HG03571 (cell line): Measurements from ENCODE around the gene ERCC2.

Experiments
- ATAC-seq: cut with Tn5 transposase; IDR thresholded peaks from one replicate; pipeline ENCODE4 v1.9.1; 2021; ENCODE audit not compliant: unreplicated experiment

ERCC2 gene

DNA sequence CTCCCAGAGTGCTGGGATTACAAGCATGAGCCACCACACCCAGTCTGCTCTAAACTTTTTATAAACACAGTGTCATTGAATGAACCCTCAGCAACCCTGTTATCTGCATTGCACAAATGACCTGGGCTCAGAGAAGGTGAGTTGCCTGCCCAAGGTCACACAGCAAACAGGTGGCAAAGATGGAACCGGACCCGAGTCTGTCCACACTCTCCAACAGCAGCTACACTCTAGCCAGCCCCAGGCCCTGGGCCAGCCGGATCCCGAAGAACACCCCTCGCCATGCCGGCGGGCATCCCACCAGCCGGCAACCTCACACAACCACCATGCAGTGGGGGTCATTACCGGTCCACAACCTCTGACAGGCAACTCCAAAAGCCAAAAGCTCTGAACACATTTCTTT, 14.5 kb downstream of the ERCC2 start:
- no peak for ATAC-seq

DNA sequence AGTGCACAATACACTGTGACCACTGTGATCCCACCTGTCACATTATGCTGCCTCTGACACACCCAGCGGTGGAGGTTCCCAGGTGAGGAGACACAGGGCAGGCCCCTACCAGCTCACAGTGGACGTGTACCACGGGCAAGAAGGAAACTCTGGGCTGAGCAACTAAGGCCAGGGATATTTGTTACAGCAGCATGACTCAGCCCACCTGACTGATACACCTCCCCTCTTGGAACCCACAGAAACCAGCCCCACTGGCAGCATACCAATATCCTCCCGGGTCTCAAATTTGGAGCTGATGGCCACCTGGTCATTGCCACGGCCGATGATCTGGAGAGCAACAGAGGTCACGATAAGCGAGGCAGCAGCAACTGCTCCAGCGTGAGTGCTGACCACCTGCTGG, 15.0 kb downstream of the ERCC2 start:
- no peak for ATAC-seq

DNA sequence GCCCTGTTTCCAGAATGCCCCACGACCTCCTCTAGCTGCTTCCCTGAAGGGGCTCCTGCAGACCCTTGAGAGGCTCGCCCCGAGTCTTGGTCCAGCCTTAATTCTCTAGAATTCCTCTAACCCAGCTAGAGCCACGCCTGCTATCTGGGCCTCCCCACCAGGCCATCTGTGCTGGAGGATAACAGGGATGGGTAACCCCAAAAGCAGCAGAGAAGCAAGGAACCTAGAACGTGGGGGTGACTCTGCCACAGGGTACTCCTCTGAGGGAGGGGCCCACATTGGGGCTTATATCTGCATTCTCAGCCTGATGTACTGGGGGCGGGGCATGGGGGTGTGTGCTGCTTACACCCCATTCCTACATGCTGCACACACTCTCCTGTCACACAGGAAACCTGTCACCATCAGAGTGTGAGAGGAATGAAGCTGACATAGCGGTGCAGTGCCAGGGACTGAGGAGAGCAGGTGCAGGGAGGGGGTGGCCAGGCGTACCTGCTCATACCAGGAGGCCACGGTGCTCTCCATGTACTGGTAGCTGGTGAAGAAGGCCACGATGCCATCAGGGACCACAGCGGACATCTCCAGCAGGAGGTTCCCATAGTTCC, 16.0 kb downstream of the ERCC2 start:
- ATAC-seq = no peak

DNA sequence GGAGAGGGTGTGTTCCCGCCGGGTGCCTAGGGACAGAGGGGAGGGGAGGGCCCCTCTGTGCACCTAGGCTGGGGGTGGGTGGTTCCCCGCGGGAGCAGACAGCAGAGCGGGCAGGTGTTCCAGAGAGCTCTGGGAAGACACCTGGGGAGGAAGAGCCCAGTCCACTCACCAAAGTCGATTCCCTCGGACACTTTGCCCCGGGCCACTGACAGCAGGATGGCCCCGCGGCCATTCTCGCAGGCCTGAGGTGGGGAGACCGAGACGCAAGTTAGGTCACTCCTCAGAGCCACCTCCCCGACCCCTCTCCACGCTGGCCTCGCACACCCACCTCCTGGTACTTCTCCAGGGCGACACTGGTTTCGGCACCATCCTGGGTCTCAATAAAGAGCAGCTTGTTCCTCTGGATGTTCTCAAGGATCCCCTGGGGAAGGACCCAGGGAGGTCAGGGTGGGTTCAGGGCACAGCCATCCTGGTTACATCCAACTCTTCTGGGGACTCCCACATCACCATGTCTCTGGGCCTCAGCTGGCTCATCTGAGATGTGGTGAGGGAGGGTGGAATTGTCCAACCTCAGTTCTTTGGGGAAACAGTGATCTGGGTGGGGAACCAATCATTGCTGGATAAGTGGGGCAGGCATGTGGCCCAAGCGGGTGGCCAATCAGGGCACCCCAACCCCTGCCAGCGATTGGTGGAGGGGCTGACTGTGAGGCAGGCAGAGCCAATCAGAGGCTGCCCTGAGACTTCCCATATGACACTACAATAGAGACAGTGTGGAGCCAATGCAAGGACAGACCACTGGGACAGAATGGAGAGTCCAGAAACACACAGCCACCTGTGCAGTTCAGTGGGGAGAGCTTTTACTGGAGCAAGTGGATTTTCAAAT, 17.2 kb downstream of the ERCC2 start:
- no peak for ATAC-seq

DNA sequence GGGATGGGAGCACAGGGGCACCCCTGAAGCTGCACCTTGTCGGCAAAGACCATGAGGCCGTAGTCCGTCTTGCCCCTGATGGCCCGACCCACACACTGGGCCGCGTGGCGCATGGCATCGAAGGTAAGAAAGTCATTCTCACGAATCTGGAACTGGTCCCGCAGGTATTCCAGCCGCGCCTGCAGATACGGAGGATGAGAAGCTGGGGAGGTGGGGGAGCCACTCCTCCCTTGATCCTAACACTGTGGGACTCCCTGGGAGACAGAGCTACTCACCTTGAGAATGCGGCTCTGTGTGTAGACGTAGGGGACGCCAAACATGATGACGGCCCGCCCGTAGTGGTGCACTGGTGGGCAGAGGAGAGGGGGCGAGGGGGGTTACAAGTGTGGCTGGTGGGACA, 17.9 kb downstream of the ERCC2 start:
- no peak for ATAC-seq

DNA sequence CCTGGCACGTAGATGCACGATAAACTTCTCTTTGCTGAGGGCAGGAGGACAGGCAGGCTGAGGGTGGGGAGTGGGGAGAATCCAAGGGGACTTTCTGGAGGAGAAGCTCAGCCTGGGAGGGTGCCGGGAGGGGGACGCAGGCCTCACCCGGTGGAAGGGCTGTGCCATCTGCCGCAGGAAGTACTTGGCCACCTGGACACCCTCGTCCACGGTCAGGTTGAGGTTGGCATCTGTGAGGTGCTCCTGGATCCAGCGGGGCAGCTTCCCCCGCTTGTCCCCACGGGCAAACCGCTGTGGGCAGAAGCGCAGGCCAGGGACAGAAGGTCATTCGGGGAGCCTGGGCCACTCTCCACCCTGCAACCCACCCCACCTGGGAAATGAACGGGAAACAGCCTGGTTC, 18.3 kb downstream of the ERCC2 start:
- no peak for ATAC-seq

DNA sequence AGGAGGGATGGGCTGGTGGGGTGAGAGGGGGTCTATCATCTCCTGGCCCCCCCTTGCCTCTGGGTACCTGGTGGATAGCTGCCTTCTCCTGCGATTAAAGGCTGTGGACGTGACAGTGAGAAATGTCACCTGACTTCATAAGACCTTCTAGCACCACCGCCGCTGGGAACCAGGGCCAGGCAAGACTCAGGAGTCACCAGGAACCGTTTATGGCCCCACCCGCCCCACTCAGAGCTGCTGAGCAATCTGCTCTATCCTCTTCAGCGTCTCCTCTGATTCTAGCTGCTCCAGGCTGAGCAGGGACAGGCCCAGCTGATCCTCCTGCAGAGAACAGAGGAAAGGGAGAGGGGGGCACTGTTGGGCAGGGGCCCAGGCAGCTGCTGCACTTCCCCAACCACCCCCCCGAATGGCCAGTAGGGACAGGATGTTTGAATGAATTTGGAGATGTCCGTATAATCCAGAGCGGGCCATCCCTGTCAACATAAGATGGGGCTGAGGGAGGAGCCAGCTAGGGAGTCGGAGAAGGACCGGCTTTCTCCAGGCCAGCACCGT, 18.9 kb downstream of the ERCC2 start:
- ATAC-seq = no peak

DNA sequence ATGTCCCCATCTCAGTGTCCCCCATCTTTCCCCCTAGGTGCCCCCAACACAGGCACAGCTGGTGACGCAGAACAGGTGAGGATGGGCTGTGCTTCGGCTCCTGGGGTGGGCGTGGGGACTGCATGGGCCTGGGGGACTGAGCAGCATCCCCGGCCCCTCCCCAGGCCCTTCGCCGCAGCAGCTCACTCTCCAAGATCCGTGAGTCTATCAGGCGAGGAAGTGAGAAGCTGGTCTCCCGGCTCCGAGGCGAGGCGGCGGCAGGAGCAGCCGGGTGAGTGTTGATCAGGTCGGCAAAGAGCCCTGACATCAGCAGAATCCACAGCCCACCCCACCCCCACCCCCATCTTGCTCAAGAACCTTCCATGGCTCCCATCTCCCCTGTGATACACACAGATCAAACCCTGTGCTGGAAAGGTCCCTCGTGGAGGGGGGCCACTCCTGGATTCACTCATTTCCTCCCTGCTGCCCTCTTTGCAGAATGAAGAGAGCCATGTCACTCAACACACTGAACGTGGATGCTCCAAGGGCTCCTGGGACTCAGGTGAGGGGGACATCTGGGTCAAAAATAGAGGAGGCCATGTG, 19.8 kb downstream of the ERCC2 start:
- no peak for ATAC-seq

DNA sequence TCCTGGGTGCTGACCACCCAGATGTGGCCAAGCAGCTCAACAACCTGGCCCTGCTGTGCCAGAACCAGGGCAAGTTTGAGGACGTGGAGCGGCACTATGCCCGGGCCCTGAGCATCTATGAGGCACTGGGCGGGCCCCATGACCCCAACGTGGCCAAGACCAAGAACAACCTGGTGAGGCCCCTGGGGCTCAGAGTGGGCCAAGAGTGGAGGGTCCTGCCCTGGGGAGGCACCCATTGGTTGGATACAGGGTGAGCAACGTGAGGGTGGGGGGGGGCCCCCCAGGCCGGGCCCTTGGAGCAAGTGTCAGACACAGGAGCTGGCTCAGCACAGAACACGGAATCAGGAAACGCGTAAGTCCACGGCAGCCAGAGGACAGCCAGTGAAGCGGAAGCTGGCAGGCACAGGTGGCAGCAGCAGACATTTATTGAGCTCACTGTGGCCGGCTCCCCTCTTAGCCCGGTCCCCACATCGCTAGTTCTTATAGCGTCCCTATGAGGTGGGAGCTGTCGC, 20.9 kb downstream of the ERCC2 start:
- ATAC-seq = no peak

DNA sequence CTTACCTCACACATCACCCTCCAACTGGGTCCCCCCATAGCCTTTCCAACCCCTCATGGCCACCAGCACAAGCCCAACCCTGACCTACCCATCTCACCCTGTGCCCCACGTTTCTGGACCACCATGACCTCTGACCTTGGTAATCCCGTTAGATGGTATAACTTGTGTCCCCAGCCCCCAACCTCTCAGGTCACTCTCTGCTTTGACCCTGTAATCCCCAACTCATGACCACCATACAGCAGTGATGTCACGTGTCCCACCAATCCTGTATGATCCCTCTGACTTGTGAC, 21.3 kb downstream of the ERCC2 start:
- ATAC-seq = no peak

DNA sequence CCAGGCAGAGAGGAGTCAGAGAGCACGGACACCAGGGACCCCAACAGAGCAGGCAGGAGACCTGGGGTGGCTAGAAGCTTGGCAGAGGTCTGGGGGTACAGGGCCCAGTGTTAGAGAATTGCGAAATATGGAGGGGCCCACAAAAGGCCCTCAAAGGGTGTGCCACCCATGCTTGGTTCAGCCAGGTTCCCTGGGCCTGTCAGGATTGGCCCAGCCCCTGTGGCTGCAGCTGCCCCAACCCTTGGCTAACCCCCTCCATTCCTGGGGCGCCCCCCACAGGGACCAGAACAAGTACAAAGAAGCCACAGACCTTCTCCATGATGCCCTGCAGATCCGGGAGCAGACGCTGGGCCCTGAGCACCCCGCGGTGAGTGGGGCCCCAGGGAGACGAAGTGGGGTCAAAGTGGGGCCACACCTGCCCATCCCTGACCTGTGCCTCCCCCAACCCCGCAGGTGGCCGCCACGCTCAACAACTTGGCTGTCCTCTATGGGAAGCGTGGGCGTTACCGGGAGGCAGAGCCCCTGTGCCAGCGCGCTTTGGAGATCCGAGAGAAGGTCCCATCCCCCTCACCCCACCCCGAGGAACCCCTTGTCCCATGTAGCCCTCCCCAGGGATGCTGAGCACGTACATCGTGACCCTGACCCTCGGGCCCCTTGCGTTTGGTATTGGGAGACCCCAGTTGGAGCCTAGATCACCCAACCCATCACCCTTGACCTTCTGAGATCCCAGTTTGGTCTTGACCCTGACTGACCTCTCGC, 21.8 kb downstream of the ERCC2 start:
- ATAC-seq = no peak

DNA sequence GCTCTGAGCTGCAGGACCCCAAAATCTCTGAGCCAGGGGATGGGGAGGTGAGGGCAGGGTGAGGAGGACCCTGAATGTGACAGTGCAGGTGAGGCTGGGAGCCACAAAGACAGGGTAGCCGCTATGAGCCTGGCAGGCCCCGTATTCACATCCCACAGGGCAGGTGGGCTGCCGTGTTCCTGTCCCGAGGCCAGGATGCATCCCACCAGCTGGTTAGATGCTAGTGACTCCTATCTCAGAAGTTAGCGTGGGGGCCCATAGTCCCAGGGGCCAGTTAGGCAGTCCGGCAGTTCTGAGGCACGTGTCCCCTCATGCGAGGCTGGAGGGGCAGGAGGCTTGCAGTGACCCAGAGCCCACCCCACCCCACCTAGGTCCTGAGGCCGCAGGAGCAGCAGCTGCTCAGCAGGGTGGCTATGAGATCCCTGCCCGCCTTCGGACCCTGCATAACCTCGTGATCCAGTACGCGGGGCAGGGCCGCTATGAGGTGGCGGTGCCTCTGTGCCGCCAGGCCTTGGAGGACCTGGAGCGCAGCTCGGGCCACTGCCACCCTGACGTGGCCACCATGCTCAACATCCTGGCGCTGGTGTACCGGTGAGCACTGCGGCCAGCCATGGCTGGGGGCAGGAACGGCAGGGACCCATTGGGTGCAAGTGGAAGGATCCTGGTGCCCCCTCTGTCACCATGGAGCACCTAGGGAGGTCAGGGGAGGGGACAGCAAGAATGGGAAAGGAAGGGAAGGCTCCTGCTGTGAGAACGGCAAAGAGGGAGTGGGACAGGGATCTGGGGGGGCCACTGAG, 22.6 kb downstream of the ERCC2 start:
- ATAC-seq = no peak

DNA sequence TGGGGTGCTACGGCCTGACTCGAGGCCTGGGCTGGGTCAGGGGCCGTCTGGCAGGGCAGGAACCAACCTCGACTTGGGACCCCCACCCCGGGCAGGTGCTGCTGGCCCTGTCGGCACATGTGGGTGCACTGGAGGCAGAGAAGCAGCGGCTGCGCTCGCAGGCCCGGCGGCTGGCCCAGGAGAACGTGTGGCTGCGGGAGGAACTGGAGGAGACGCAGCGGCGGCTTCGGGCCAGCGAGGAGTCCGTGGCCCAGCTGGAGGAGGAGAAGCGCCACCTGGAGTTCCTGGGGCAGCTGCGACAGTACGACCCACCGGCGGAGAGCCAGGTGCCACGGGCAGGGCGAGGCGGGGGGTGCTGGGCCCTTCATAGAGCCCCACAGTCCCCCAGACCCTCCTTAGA, 23.9 kb downstream of the ERCC2 start:
- no peak for ATAC-seq

DNA sequence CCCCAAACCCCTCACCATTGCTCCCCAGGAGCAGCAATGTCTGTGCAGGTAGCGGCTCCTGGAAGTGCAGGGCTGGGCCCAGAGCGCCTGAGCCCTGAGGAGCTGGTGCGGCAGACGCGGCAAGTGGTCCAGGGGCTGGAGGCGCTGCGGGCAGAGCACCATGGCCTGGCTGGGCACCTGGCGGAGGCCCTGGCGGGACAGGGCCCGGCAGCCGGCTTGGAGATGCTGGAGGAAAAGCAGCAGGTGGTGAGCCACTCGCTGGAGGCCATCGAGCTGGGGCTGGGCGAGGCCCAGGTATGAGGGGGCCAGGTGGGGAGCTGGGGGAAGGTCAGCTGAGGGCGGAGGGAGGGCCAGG, 24.9 kb downstream of the ERCC2 start:
- ATAC-seq = no peak

DNA sequence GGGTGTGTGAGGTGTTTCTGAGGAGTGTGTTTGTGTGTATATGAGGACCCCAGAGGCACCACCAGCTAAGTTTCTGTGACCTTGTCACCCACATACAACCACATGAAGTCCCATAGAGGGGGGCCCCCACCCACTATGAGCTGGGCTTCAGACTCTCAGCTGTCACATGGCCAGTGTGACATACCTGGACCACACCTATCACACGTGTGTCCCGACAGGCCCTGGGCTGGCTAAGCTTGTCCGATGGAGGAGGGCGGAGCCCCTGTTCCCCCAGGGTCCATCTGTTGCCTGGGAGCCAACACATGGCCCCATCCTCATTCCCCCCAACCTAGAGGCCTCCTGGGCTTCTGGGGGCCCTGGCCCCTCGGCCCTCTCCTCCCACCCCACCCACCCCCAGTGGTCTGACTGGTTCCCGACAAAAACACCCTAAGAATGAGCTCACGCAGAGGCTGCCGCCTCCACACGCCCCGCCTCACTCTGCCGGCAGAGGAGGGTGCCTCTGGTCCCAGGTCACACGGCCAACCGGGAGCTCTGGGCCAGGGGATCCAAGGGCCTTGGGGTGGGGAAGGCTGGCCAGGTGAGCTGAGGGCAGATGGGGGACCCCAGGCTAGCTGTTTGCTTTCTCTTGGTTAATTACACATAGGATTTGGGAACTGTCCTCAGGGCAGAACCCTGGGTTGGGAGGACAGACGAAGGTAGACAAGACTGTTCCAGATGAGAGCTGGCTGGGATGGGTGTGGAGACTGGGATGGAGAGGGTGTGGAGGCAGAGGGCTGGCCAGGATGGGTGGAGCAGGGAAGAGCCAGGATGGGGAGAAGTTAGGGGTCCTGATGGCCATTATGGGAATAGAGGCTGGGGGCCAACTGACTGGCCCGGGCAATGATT, 25.5 kb downstream of the ERCC2 start:
- no peak for ATAC-seq

DNA sequence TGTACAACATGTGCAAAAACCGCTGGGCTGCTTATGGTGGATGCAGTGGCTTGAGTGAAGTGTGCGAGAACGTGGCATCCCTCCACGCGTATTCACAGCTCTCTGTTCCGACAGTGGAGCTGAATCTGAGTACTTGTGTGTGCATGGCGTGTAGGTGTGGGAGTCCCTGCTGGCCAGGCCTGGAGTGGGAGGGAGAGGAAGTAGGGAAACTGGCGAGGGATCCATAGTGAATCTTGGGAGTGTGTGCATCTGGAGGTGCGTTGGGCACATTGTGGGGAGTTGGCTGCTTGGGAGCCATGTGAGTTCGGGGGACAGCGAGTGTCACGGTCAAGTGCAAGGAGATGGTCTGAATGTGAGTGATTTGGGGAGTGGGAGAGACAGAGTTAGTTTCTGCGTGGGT, 27.5 kb downstream of the ERCC2 start:
- ATAC-seq = no peak

DNA sequence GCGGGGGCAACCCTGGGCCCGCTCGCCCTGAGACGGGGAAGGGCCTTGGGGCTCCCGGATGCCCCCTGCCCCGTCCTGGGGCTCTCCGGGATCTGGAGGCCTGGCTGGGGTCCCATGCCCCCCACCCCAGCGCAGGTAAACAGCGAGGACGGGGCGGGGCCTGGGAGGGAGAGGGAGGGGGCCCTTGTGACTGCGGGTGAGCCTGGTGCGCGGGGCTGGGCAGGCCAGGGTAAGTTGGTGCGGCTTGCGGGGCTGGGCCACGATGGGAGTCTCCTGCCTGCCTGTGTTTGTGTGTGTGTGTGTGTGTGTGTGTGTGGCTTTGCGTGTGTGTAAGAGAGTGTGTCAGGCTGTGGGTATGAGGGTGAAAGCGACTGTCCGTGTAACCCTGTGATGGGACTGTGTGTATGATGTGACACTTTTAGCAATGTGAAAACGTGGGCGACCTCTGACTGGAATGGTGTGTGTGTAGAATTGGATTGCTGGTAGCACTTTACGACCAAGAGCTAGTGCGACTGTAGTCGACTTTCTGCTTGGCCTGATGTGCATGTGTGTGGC, 29.4 kb downstream of the ERCC2 start:
- no peak for ATAC-seq

DNA sequence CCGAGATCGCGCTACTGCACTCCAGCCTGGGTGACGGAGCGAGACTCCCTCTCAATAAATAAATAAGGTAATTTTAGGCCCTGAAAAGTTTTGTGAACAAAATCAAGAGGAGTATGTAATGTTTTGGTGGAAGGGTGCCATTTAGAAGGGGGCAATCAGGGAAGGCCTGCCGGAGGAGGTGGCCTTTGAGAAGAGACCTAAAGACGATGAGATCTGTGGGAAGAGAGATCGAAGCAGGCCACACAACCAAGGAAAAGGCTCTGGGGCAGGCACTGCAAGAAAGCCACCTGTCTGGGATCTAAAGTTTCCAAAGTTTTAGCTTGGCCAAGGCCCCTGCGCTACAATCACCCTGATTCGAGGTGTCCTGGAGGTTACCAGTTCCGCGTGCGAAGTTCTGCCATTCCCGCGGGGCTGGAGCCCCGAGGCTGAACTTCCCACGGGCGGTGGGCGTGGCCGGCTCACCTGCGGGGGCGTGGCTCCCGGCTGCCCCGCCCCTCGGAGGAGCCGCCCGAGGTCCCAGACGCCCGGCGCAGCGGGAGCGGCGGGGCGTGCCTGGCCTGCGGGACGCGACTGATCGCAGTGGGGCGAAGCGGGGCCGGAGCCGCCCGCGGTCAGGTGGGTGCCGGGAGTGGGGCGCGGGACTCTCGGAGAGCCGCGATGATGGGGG, 30.0 kb downstream of the ERCC2 start, which contains the start of gene KLC3:
TSS of gene KLC3 (plus strand) at position 519 of the 667 bp plus-strand sequence. CDS start 4,792 bp downstream, outside the sequence.
- ATAC-seq = no peak

DNA sequence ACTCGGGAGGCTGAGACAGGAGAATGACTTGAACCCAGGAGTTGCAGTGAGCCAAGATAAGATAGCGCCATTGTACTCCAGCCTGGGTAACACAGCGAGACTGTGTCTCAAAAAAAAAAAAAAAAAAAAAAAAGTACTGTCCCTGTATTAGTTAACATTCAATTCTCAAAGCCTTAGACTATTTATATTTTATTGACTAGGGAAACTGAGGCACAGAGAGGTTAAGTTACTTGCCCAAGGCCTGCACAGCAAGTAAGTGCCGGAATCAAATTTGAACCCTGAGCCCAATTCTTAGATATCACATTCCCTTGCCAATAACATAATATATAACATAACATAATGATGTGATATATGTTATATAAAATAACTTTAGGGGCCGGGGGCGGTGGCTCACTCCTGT, 30.7 kb downstream of the ERCC2 start:
- no peak for ATAC-seq
